GM19099 (cell line): ENCODE results near the gene CCDC182.

ENCODE experiments used
- POLR2A ChIP-seq: IDR thresholded peaks from 3 replicates; pipeline ENCODE4 v1.6.1; 2011; ENCODE audit warnings: low read depth; ENCODE audit not compliant: insufficient read length; ENCODE audit errors: extremely low read depth

The CCDC182 gene

DNA sequence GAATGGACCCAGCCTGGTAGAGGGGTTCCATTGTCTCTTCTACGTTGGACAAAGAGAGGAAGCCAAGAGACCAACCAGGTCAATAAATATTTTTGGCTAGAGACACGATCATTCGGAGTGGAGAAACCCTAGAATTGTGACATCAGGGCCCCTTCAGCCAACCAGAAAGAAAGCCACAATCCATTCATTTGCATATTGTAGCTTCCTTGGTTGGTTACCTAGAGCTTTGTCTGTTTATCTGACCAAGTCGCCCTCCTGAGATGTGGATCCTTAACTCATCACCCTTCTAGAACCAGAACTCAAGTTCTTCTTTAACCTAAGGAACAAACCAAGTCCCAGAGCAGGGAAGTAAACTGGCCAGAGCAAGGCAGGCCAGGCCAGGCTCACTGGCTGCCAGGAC is at the start of gene CCDC182:
TSS of gene CCDC182 (minus strand) at position 58 of the 400 bp plus-strand sequence. CDS start at position 31, 27 bp downstream.
- TF ChIP-seq POLR2A: no peak

DNA sequence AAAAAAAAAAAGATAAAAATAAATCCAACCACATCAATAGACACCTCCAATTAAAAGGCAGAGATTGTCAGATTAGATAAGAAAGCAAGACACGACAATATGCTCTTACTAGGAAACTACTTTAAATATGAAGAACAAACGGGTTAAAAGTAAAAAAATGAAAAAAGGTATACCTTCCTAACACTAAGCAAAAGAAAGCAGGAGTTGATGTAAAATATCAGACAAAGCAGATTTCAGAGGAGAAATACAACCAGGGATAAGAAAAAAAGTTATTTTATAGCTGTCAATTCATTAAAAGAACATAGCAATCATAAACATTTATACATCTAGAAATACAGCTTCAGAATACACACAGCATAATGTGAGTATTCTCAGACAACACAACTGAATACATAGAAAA is 49.7 kb upstream of the CCDC182 start:
- TF ChIP-seq POLR2A: no peak

GRCh38 chr17:57788725-57789124 is 43.6 kb upstream of the CCDC182 start:
- no peak for TF ChIP-seq POLR2A

- no peak for TF ChIP-seq POLR2A
Observed at GRCh38 chr17:57785022-57785421, 39.9 kb upstream of the CCDC182 start.

GRCh38 chr17:57784226-57784895 is 39.3 kb upstream of the CCDC182 start:
- TF ChIP-seq POLR2A: no peak

GRCh38 chr17:57783338-57783742 is 38.2 kb upstream of the CCDC182 start:
- no peak for TF ChIP-seq POLR2A

DNA sequence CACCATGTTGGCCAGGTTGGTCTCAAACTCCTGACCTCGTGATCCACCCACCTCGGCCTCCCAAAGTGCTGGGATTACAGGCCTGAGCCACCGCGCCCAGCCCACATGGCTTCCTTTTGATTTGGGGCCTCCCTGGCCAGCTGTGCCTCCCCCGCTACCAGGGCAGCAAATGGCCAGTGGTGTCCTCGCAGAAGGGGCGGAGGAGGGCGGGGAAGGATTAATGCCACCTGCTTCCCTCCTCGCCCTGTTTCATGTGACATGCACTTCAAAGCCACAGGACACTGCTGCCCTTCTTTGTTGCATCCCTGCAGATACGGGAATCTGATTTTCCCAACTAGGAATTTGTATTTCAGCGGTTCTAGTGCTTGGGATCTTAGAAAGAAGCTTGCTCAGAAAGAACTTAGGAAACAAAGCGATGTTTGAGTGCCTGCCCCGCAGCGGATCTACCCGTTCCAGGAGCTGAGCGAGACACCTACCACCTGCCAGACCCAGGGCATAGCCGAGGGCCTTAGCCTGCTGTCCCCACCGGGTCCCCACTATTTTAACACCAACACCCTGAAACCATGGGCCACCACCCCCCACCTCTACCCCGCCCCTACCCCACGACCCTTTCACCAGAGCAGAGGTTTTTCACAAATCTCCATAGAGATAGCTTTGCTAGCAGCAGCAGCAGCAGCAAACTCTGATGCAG is 37.7 kb upstream of the CCDC182 start:
- TF ChIP-seq POLR2A: no peak

- TF ChIP-seq POLR2A: no peak
Observed at GRCh38 chr17:57782062-57782490, 37.0 kb upstream of the CCDC182 start.

DNA sequence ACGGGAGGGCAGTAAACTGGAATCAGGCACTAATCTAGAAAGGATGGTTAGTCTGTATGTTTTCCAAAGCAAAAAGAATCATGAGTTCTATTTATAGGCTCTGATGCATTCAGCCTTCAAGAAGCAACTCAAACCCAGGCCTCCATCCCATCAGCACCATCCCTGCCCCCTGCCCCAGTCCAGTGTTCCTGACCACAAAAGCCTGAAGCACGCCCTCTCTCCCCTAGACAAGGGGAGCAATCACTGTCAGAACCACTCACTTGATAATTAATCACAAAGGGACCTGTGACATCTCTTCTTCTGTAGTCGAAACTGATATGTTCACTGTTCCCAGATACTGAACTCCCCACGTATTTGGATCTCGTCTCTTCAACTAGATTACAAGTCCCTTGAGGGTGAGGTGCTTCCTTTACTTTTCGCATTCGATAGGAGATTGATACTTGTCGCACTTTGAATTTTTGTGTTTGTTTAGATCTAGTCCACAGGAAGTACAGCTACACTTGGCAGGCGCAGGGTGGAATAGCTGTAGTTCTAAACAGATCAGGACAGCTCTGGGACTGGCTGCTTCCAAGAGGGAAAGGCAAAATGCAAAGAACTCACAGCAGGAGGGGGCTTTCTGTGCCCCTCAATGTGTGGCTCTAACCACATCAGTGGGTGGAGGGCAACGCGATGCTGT is 36.4 kb upstream of the CCDC182 start:
- no peak for TF ChIP-seq POLR2A

DNA sequence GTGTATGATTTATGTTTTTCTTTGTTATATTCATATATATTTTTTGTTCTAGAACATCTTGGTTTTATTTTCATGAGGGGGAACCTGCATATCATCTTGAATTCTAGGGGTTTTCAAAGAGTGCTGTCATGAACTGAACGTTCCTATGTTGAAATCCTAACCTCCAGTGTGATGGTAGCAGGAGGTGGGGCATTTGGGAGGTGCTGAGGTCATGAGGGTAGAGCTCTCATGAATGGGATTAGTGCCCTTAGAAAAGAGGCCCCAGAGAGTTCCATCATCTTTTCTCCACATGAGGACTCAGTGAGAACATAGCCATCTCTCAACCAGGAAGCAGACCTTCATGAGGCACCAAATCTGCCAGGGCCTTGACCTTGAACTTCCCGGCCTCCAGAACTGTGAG is 34.6 kb upstream of the CCDC182 start:
- no peak for TF ChIP-seq POLR2A

GRCh38 chr17:57778306-57778705 is 33.2 kb upstream of the CCDC182 start:
- TF ChIP-seq POLR2A: no peak

DNA sequence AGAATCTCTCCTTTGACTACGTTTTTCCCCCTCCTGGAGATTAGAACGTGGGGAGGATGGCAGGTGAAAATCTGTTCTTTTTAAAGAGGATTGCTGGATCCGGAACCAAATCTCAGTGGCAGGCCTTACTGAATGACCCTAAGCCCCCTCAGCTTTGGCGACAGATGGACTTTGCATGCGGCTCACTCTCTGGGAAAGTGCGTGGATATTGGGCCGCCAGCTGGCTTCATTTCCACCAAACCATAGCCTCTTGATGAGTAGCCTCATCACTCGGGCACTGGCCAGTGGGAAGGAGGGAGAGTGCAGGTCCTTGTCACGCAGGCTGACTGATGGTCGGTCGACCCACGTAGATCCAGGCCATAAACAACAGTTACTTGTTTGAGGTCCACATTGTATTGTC is 31.3 kb upstream of the CCDC182 start:
- no peak for TF ChIP-seq POLR2A

GRCh38 chr17:57774872-57775271 is 29.8 kb upstream of the CCDC182 start:
- TF ChIP-seq POLR2A: no peak

- TF ChIP-seq POLR2A: no peak
Observed at GRCh38 chr17:57773557-57773956, 28.5 kb upstream of the CCDC182 start.

DNA sequence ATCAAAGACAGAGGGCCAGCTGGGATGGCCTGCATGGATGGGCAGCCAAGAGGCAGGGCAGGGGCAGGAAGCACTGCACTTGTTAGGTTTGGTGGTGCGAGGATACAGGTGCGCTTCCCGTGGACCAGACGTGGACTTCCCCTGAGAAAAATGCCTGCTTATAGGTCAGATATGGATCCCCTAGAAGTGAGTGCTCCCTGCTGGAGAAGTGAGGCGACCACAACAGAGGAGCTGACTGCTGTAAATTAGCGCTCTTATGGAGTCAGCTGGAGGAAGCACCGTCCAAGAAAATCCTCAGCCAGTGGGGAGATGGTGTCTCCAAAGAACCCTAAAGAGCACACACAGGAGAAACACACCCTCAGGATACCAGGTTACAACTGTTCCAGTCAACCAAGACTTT is 27.7 kb upstream of the CCDC182 start:
- no peak for TF ChIP-seq POLR2A

DNA sequence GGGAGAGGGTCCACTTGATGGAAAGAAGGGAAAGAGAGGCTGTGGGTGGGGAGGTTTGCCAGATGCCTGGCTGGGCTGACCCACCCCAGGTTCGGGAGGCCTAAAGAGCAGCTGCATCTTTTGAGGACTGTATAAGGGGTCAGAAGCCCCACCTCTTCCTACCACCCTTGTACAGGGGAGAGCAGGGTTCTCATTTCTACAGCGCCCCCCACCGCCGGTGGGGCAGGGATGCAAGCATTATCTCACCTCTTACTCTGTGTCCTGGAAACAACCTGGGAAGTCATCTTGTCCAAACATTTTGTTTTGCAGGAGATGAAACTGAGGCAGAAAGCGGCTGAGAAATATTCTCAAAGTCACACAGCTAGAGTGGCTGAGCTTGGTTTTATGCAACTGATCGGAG is 22.5 kb upstream of the CCDC182 start:
- no peak for TF ChIP-seq POLR2A
